IMR-90 (cell line): ENCODE results near the gene SH2D6.

Experiments
- BHLHE40 ChIP-seq: fragments of 150-350 bp; IDR thresholded peaks from 2 replicates; pipeline ENCODE4 v1.6.1; 2016; ENCODE audit warnings: mild to moderate bottlenecking, low read depth, low read length
- CEBPB ChIP-seq: IDR thresholded peaks from 2 replicates; pipeline ENCODE4 v1.6.1; 2012; ENCODE audit warnings: low read depth, low read length, improper control_type of control experiment
- CTCF ChIP-seq: conservative IDR thresholded peaks from 2 replicates; pipeline ENCODE4 v1.5.1; 2012; ENCODE audit warnings: mild to moderate bottlenecking, low read depth, low read length, improper control_type of control experiment
- FOS ChIP-seq: fragments of 150-350 bp; IDR thresholded peaks from 2 replicates; pipeline ENCODE4 v1.6.1; 2016; ENCODE audit warnings: low read depth, low read length
- MAFK ChIP-seq: IDR thresholded peaks from 2 replicates; pipeline ENCODE4 v1.6.1; 2012; ENCODE audit warnings: low read depth, low read length, improper control_type of control experiment
- NFE2L2 ChIP-seq: fragments of 150-350 bp; IDR thresholded peaks from 2 replicates; pipeline ENCODE4 v1.6.1; 2016; ENCODE audit warnings: low read depth, mild to moderate bottlenecking, low read length
- POLR2A ChIP-seq: IDR thresholded peaks from 2 replicates; pipeline ENCODE4 v1.6.1; 2012; ENCODE audit warnings: mild to moderate bottlenecking, low read depth, low read length
- RAD21 ChIP-seq: IDR thresholded peaks from 2 replicates; pipeline ENCODE4 v1.6.1; 2012; ENCODE audit warnings: low read length, improper control_type of control experiment
- RCOR1 ChIP-seq: IDR thresholded peaks from 2 replicates; pipeline ENCODE4 v1.6.1; 2012; ENCODE audit warnings: mild to moderate bottlenecking, low read length, improper control_type of control experiment; ENCODE audit not compliant: insufficient replicate concordance
- RFX5 ChIP-seq: IDR thresholded peaks from 2 replicates; pipeline ENCODE4 v1.8.0; 2012; ENCODE audit warnings: low read depth, mild to moderate bottlenecking, low read length, moderate library complexity
- SMC3 ChIP-seq: fragments of 150-350 bp; IDR thresholded peaks from 2 replicates; pipeline ENCODE4 v1.6.1; 2016; ENCODE audit warnings: low read depth, mild to moderate bottlenecking, antibody characterized with exemption, low read length, moderate library complexity
- USF2 ChIP-seq: fragments of 150-350 bp; IDR thresholded peaks from 2 replicates; pipeline ENCODE4 v1.6.1; 2017; ENCODE audit warnings: mild to moderate bottlenecking, antibody characterized with exemption, low read length, low read depth

DNA sequence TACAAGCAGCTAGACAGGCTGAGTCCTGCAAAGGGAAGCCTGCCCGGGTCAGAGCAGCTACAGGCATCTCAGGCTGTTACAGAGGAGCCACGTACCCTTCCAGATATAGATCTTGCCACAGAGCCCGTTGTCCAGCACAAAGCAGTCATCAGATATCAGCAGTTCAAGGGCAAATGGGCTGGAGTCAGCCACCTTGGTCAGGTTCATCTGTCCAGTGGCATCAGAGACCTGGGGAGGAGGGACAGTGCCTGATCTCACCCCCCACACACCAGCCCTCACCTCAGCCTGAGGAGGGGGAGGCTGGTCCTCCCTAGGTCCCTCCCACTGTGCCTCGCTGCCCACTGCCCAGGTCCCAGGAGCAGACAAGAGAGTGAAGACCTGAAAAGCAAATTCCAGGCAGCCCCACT is 20.6 kb upstream of the SH2D6 start:
- TF ChIP-seq CTCF (no peak), SMC3 (no peak), CEBPB (no peak), POLR2A (no peak), NFE2L2 (no peak), FOS (no peak), USF2 (no peak), RFX5 (no peak), MAFK (no peak), RCOR1 (no peak), BHLHE40 (no peak), RAD21 (no peak)
